H1 (cell line): ENCODE data around the gene TLCD2. TPM values are rescaled to one million over a fixed set of nuclear protein-coding genes. Genes with fewer than 3 reads are reported as not detected.

Source experiments
- ASH2L ChIP-seq: fragments of 200-600, 300-600 bp; sonication (generic); IDR thresholded peaks from one replicate; pipeline ENCODE4 v1.7.1; 2017; ENCODE audit warnings: low read length
- BCL11A ChIP-seq, 2 experiments: IDR thresholded peaks; one replicate each; pipeline ENCODE4 v1.6.1; 2011; ENCODE audit warnings: low read depth in 2 of 2, low read length in 2 of 2, mild to moderate bottlenecking in 2 of 2
- CBX8 ChIP-seq: fragments of 300-800, 300-1000 bp; sonication (generic); IDR thresholded peaks from 2 replicates; pipeline ENCODE4 v1.7.1; 2016; ENCODE audit warnings: low read depth, low read length, borderline replicate concordance
- CHD1 ChIP-seq: IDR thresholded peaks from 2 replicates; pipeline ENCODE4 v1.6.1; 2012; ENCODE audit warnings: low read depth, low read length, improper control_type of control experiment
- CTBP2 ChIP-seq: IDR thresholded peaks from 2 replicates; pipeline ENCODE4 v1.7.0; 2011; ENCODE audit warnings: borderline replicate concordance, mild to moderate bottlenecking, moderate library complexity, mixed read lengths, low read length; ENCODE audit not compliant: insufficient read depth, insufficient read length
- E2F6 ChIP-seq: IDR thresholded peaks from 2 replicates; pipeline ENCODE4 v1.6.1; 2012; ENCODE audit warnings: inconsistent platforms
- NANOG ChIP-seq: IDR thresholded peaks from 2 replicates; pipeline ENCODE4 v1.6.1; 2011; ENCODE audit warnings: low read length, low read depth, mild to moderate bottlenecking, inconsistent platforms; ENCODE audit not compliant: insufficient read depth, poor library complexity, severe bottlenecking
- RFX5 ChIP-seq: IDR thresholded peaks from 2 replicates; pipeline ENCODE4 v1.6.1; 2011; ENCODE audit warnings: low read depth, low read length, improper control_type of control experiment, borderline replicate concordance
- YY1 ChIP-seq: IDR thresholded peaks from 2 replicates; pipeline ENCODE4 v1.6.1; 2011; ENCODE audit warnings: low read depth, mild to moderate bottlenecking, low read length
- polyA plus RNA-seq, 7 experiments: library from polyadenylated mRNA; depleted of rRNA in 3 of 7; stranded (reverse) in 5 of 7; unstranded in 2 of 7; fragments of >200 nt in 5 of 7; fragments of 200-250 nt in 2 of 7; gene quantifications; 1 replicate in 5 of 7; 2 replicates in 1 of 7; 4 replicates in 1 of 7; pipeline versions ENCODE4 v1.2.1 to v1.2.3, GENCODE V29; 2011 to 2013; ENCODE audit warnings: missing spikeins in 2 of 7, mixed read lengths in 2 of 7
- total RNA-seq: library from RNA; stranded (reverse); fragmentation: NEBNext Ultra II Directional; extraction: Animal tissue kit (Norgen Biotek cat#: 25700); gene quantifications from 2 replicates; pipeline ENCODE4 v1.2.1, GENCODE V29; 2021

Gene TLCD2
- total and polyA plus RNA-seq, 2 of the 8 experiments (the other 6 are each of a cell fraction or from before 2014, with no cell fraction given), result 0.47 to 1.4 TPM

GRCh38 chr17:1735834-1736347, 25.7 kb upstream of the TLCD2 start (continued):
- TF ChIP-seq RFX5 (no peak), BCL11A (IDR thresholded peaks at IDR 0.05; ENCODE audit: low read depth in 2 of 2, low read length in 2 of 2) (no peak), NANOG (no peak), E2F6 (no peak), CBX8 (no peak), CHD1 (no peak), CTBP2 (no peak), ASH2L (no peak), YY1 (no peak)
